Ishikawa (cell line): Measurements from ENCODE around the gene PAPPA.

Source experiments
- CEBPB ChIP-seq: IDR thresholded peaks from 2 replicates; pipeline ENCODE4 v1.6.1; 2012
- CREB1 ChIP-seq: IDR thresholded peaks from 2 replicates; pipeline ENCODE4 v1.6.1; 2012; ENCODE audit warnings: low read depth
- EP300 ChIP-seq: IDR thresholded peaks from 2 replicates; pipeline ENCODE4 v1.6.1; 2012; ENCODE audit warnings: borderline replicate concordance
- FOXM1 ChIP-seq: IDR thresholded peaks from 2 replicates; pipeline ENCODE4 v1.6.1; 2012; ENCODE audit warnings: low read depth, borderline replicate concordance
- MAX ChIP-seq: IDR thresholded peaks from 2 replicates; pipeline ENCODE4 v1.6.1; 2012
- NFIC ChIP-seq: IDR thresholded peaks from 2 replicates; pipeline ENCODE4 v1.6.1; 2012
- RAD21 ChIP-seq: IDR thresholded peaks from 2 replicates; pipeline ENCODE4 v1.6.1; 2012; ENCODE audit warnings: low read depth
- REST ChIP-seq: IDR thresholded peaks from 2 replicates; pipeline ENCODE4 v1.6.1; 2012; ENCODE audit warnings: low read depth, mild to moderate bottlenecking
- TAF1 ChIP-seq: IDR thresholded peaks from 2 replicates; pipeline ENCODE4 v1.6.1; 2012; ENCODE audit warnings: low read depth, mild to moderate bottlenecking
- TCF12 ChIP-seq: IDR thresholded peaks from 2 replicates; pipeline ENCODE4 v1.6.1; 2012; ENCODE audit warnings: low read depth
- USF1 ChIP-seq: IDR thresholded peaks from 2 replicates; pipeline ENCODE4 v1.6.1; 2012
- ZBTB7A ChIP-seq: IDR thresholded peaks from 2 replicates; pipeline ENCODE4 v1.6.1; 2012; ENCODE audit warnings: low read depth

GRCh38 chr9:116447934-116448333 is 294.3 kb downstream of the PAPPA start:
- TF ChIP-seq RAD21 (no peak), USF1 (no peak), CEBPB (no peak), REST (no peak), EP300 (no peak), MAX (no peak), CREB1 (no peak), ZBTB7A (no peak), TCF12 (no peak), NFIC (no peak), FOXM1 (no peak), TAF1 (no peak)
